Endothelial cell of umbilical vein (primary cell): Measurements from ENCODE around the gene NFYA. TPM values are rescaled to one million over a fixed set of nuclear protein-coding genes. Genes with fewer than 3 reads are reported as not detected.
A peak's percentile ranks its signal among the peaks of the same experiment; 100 is the strongest.

Experiments
- BruUV-seq: library from RNA; stranded (reverse); fragments of 400-500 nt; replicated peaks from 2 replicates; lab custom pipeline; 2021; lab: Mats Ljungman, UMichigan
- CTCF ChIA-PET: fragments of 300-600, 350-600 bp; sonication (Branson Sonifier 250); formaldehyde crosslinking; loops from one replicate; lab custom pipeline; 2021; ENCODE audit warnings: antibody characterized with exemption, inconsistent platforms; lab: Charles Lee
- POLR2A ChIA-PET: fragments of 300-600, 350-600 bp; sonication (Branson Sonifier 250); formaldehyde crosslinking; loops from one replicate; lab custom pipeline; 2021; ENCODE audit warnings: antibody characterized with exemption, inconsistent platforms; lab: Charles Lee
- DNase-seq: peaks from one replicate; pipeline ENCODE4 v3.0.0-alpha.2; 2011; ENCODE audit warnings: low read depth, low spot score
- FAIRE-seq: peaks from 2 replicates; lab custom pipeline; 2011; peaks lifted over from hg19 to GRCh38; lab: Jason Lieb, UNC
- H2AFZ ChIP-seq: 2 replicates; pipeline ENCODE4 v1.6.0; 2012; ENCODE audit warnings: low read depth, low read length, control low read depth, inconsistent platforms
- H3K27ac ChIP-seq: 2 replicates; pipeline ENCODE4 v1.5.1; 2011; ENCODE audit warnings: low read depth, mild to moderate bottlenecking, control low read depth, low read length, moderate library complexity; ENCODE audit not compliant: insufficient read depth
- H3K27me3 ChIP-seq, 2 experiments: 2 replicates each; pipeline versions ENCODE4 v1.6.0 to v1.6.1; 2011; ENCODE audit warnings: low read length in 2 of 2, mixed read lengths in 1 of 2; ENCODE audit not compliant: control insufficient read depth in 2 of 2, insufficient read depth in 2 of 2
- H3K36me3 ChIP-seq, 2 experiments: 2 replicates in 1 of 2; 3 replicates in 1 of 2; pipeline ENCODE4 v1.5.1; 2011; ENCODE audit warnings: low read length in 2 of 2, mild to moderate bottlenecking in 1 of 2, moderate library complexity in 1 of 2; ENCODE audit not compliant: control insufficient read depth in 2 of 2, insufficient read depth in 2 of 2; ENCODE audit errors: extremely low read depth in 1 of 2
- H3K4me1 ChIP-seq: 3 replicates; pipeline ENCODE4 v1.5.1; 2011; ENCODE audit warnings: mild to moderate bottlenecking, low read length; ENCODE audit not compliant: control insufficient read depth, insufficient read depth; ENCODE audit errors: extremely low read depth
- H3K4me2 ChIP-seq: 2 replicates; pipeline ENCODE4 v1.6.1; 2011; ENCODE audit warnings: low read length, control low read depth, mixed read lengths; ENCODE audit not compliant: insufficient read depth
- H3K4me3 ChIP-seq, 3 experiments: fragments of 200-600 bp in 1 of 3; sonication (generic), shearing (Covaris generic) in 1 of 3; replicated peaks in 1 of 3; 2 replicates each; pipeline ENCODE4 v1.5.1; 2011 to 2016; ENCODE audit warnings: control low read depth in 3 of 3, low read length in 3 of 3, mild to moderate bottlenecking in 2 of 3, inconsistent platforms in 1 of 3, low read depth in 1 of 3, moderate library complexity in 1 of 3; ENCODE audit not compliant: insufficient read depth in 1 of 3
- H3K79me2 ChIP-seq: 2 replicates; pipeline ENCODE4 v1.6.0; 2012; ENCODE audit warnings: low read length, inconsistent platforms; ENCODE audit not compliant: control insufficient read depth, insufficient read depth
- H3K9ac ChIP-seq: replicated peaks from 2 replicates; pipeline ENCODE3; 2011; ENCODE audit warnings: low read length, control low read depth; ENCODE audit not compliant: insufficient read depth; ENCODE audit errors: extremely low read depth
- H3K9me1 ChIP-seq: replicated peaks from 3 replicates; pipeline ENCODE4 v1.6.0; 2011; ENCODE audit warnings: mild to moderate bottlenecking, low read length; ENCODE audit not compliant: control insufficient read depth, insufficient read depth; ENCODE audit errors: extremely low read depth
- H3K9me3 ChIP-seq: replicated peaks from 2 replicates; pipeline ENCODE4 v1.5.1; 2012; ENCODE audit warnings: low read length, inconsistent platforms; ENCODE audit not compliant: control insufficient read depth, insufficient read depth
- H4K20me1 ChIP-seq: replicated peaks from 2 replicates; pipeline ENCODE3; 2011; ENCODE audit warnings: mild to moderate bottlenecking, low read length; ENCODE audit not compliant: control insufficient read depth, insufficient read depth; ENCODE audit errors: extremely low read depth
- MAX ChIP-seq: IDR thresholded peaks from 2 replicates; pipeline ENCODE4 v1.6.1; 2011; ENCODE audit not compliant: insufficient read depth, insufficient read length
- dilution Hi-C: fragments of 300-500 bp; cut with MboI; formaldehyde crosslinking; loops from one replicate; pipeline ENCODE4 v1.15.0; 2019; ENCODE audit warnings: low sequenced_read_pairs; ENCODE audit not compliant: extremely low pct_ligation_motif_present
- intact Hi-C: fragments of 100-400 bp; cut with micrococcal nuclease; formaldehyde crosslinking; loops from one replicate; pipeline ENCODE4 v1.10.0; 2022
- polyA plus RNA-seq, 4 experiments: library from polyadenylated mRNA; depleted of rRNA in 3 of 4; stranded (reverse) in 3 of 4; unstranded in 1 of 4; fragments of >200 nt; gene quantifications; 2 replicates each; pipeline versions ENCODE4 v1.2.1 to v1.2.3, GENCODE V29; 2011 to 2012; ENCODE audit warnings: missing spikeins in 1 of 4
- total RNA-seq: library from RNA; stranded (reverse); gene quantifications from 2 replicates; pipeline ENCODE4 v1.2.3, GENCODE V29; 2021
- TF ChIP-seq, protein P1 (sequence below), 2 donors: IDR thresholded peaks; 1 replicate in 1 of 2; 2 replicates in 1 of 2; pipeline ENCODE4 v1.5.1; 2011; ENCODE audit warnings: low read length in 2 of 2, mild to moderate bottlenecking in 2 of 2, moderate library complexity in 2 of 2, control low read depth in 1 of 2, inconsistent platforms in 1 of 2, low read depth in 1 of 2; ENCODE audit not compliant: insufficient read depth in 1 of 2; ENCODE audit errors: extremely low read depth in 1 of 2

NFYA gene
- total and polyA plus RNA-seq, 2 donors (not counting 3 experiments of a cell fraction or from before 2014, with no cell fraction given) = 13.1 to 29.0 TPM

DNA sequence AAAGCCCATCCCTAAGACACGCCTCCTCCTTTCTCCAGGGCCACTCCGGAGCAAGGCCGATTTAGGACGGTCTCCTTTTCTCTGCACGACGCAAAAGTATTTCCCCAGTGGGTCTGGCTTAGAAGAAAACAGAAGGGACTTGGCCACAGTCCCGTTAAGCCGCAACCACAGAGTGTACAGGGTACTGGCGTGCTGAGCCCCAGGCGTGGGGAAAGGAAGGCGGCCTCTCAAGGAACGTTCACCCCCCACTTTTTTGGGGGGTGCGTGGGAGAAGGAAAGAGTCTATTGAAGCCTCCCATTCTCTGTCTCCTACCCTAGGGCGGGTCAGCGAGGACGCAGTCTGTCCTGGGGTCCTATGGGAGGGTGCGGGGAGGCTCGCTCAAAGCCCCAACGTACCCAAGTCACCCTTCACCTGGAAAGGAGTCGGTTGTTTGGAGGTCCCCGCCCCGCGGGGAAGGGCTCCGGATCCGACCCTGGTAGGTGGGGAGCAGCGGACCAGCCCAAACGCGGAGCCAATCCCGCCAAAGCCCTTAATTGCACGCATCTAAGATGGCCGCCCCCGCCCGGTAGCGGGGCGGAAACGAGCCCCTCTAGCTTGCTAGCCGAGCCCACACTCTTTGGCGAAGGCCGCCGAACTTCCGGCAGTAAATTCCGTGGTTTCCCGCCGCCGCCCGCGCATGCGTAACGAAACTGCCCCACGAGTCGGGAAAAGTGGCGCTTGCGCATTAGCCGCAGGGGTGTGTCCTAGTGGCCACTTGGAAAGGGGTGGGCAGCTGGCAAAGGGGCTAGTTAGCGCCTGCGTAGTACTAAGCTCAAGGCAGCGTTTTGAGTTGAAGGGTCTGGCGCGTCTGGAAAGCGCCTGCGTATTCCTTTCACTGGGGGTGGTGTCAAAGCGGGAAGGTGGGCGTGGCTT is 595 bp upstream of the NFYA start, which contains the start of gene OARD1:
Gene OARD1, minus strand, starts transcription at position 434 of the 913 bp plus-strand sequence. CDS start 722 bp downstream, outside the sequence.
- no peak for FAIRE-seq
- dilution Hi-C loops = no loop called here
- CTCF ChIA-PET = interaction anchor here (1.0 to 1.1 kb wide), 3 partner anchors 19 to 110 kb away, joined by 3 to 9 read pairs (median 5); no protein-coding TSS in a partner anchor

More for the DNA sequence above, 595 bp upstream of the NFYA start, which contains the start of gene OARD1:
- peak within 1 kb of the TSS; percentile 84 to 97 (median 90) for H3K4me3 ChIP-seq
- H3K9ac ChIP-seq = peak within 1 kb of the TSS; percentile 99
- H3K79me2 ChIP-seq = peaks cover 39% of the 10 kb centered on the region
- no peaks in the 10 kb centered on the region for H3K9me1 ChIP-seq
- DNase-seq = no peak
- peak within 1 kb of the TSS; percentile 86 for H2AFZ ChIP-seq
- no peaks in the 10 kb centered on the region for H4K20me1 ChIP-seq
- peak within 1 kb of the TSS; percentile 100 for H3K4me2 ChIP-seq
- no peaks in the 10 kb centered on the region for H3K27me3 ChIP-seq
- no peaks in the 10 kb centered on the region for H3K9me3 ChIP-seq
- intact Hi-C loops = loop anchor here (1.0 to 5.0 kb wide), 3 partner anchors 44 to 245 kb away; no protein-coding TSS in a partner anchor
- H3K27ac ChIP-seq = peak within 1 kb of the TSS; percentile 98
- TF ChIP-seq MAX = peak; percentile 30
- TF ChIP-seq, protein P1, sequence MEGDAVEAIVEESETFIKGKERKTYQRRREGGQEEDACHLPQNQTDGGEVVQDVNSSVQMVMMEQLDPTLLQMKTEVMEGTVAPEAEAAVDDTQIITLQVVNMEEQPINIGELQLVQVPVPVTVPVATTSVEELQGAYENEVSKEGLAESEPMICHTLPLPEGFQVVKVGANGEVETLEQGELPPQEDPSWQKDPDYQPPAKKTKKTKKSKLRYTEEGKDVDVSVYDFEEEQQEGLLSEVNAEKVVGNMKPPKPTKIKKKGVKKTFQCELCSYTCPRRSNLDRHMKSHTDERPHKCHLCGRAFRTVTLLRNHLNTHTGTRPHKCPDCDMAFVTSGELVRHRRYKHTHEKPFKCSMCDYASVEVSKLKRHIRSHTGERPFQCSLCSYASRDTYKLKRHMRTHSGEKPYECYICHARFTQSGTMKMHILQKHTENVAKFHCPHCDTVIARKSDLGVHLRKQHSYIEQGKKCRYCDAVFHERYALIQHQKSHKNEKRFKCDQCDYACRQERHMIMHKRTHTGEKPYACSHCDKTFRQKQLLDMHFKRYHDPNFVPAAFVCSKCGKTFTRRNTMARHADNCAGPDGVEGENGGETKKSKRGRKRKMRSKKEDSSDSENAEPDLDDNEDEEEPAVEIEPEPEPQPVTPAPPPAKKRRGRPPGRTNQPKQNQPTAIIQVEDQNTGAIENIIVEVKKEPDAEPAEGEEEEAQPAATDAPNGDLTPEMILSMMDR (IDR thresholded peaks at IDR 0.05; ENCODE audit: extremely low read depth in 1 of 2, insufficient read depth in 1 of 2, low read depth in 1 of 2, low read length in 2 of 2) = no peak
- H3K36me3 ChIP-seq = no peaks in the 10 kb centered on the region
- TSS peak; percentile 52 for BruUV-seq
- H3K4me1 ChIP-seq = peaks cover 21% of the 10 kb centered on the region
- POLR2A ChIA-PET = interaction anchor here (1.2 kb wide), 1 partner anchor 74 kb away, joined by 3 read pairs; no protein-coding TSS in a partner anchor
